Keratinocyte (primary cell): ENCODE results near the gene RAI14.

Source experiments
- EZH2 ChIP-seq: IDR thresholded peaks from one replicate; pipeline ENCODE4 v1.6.1; 2012; ENCODE audit warnings: inconsistent platforms, mild to moderate bottlenecking, low read length, moderate library complexity
- TF ChIP-seq, protein P1 (sequence below), 3 experiments: IDR thresholded peaks in 1 of 3; conservative IDR thresholded peaks in 1 of 3; optimal IDR thresholded peaks in 1 of 3; 2 replicates in 2 of 3; 3 replicates in 1 of 3; pipeline versions ENCODE3 to v1.5.1; 2011; ENCODE audit warnings: low read length in 3 of 3, mild to moderate bottlenecking in 3 of 3, moderate library complexity in 2 of 3, control low read depth in 1 of 3, inconsistent platforms in 1 of 3; ENCODE audit not compliant: insufficient read depth in 2 of 3; ENCODE audit errors: extremely low read depth in 1 of 3

DNA sequence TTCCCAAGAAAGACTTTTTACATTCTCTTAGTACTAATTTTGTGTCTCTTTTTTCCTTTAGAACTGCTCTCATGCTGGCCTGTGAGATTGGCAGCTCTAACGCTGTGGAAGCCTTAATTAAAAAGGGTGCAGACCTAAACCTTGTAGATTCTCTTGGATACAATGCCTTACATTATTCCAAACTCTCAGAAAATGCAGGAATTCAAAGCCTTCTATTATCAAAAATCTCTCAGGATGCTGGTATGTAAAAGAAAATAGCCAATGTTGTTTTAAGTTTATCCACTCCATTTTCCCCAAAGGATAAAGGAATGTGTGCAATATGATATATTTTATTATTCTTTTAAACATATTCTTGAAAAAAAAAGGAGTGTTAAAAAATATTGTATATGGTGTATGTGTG is 155.6 kb downstream of the RAI14 start:
- TF ChIP-seq, protein P1, sequence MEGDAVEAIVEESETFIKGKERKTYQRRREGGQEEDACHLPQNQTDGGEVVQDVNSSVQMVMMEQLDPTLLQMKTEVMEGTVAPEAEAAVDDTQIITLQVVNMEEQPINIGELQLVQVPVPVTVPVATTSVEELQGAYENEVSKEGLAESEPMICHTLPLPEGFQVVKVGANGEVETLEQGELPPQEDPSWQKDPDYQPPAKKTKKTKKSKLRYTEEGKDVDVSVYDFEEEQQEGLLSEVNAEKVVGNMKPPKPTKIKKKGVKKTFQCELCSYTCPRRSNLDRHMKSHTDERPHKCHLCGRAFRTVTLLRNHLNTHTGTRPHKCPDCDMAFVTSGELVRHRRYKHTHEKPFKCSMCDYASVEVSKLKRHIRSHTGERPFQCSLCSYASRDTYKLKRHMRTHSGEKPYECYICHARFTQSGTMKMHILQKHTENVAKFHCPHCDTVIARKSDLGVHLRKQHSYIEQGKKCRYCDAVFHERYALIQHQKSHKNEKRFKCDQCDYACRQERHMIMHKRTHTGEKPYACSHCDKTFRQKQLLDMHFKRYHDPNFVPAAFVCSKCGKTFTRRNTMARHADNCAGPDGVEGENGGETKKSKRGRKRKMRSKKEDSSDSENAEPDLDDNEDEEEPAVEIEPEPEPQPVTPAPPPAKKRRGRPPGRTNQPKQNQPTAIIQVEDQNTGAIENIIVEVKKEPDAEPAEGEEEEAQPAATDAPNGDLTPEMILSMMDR (optimal IDR thresholded peaks at IDR 0.05 in 1 of 3, IDR thresholded peaks at IDR 0.05 in 1 of 3, conservative IDR thresholded peaks at IDR 0.05 in 1 of 3; ENCODE audit: extremely low read depth in 1 of 3, insufficient read depth in 2 of 3, low read length in 3 of 3): no peak
- TF ChIP-seq EZH2: no peak
